Thyroid gland (tissue), 4 donors: ENCODE results near the gene WDR37.
A peak's percentile ranks its signal among the peaks of the same experiment; 100 is the strongest.

Experiments used
- POLR2A ChIP-seq, 2 donors: fragments of 450-650 bp; IDR thresholded peaks; one replicate each; pipeline ENCODE4 v1.6.1; 2017; ENCODE audit warnings: antibody characterized with exemption in 2 of 2, mild to moderate bottlenecking in 2 of 2, moderate library complexity in 1 of 2
- TF ChIP-seq, protein P1 (sequence below), 6 experiments: fragments of 200-600 bp in 3 of 6; fragments of 450-650 bp in 3 of 6; sonication (generic) in 3 of 6; IDR thresholded peaks; one replicate each; pipeline ENCODE4 v1.5.1; 2016 to 2019; ENCODE audit warnings: antibody characterized with exemption in 6 of 6, mild to moderate bottlenecking in 2 of 6, inconsistent platforms in 1 of 6, moderate library complexity in 1 of 6

DNA sequence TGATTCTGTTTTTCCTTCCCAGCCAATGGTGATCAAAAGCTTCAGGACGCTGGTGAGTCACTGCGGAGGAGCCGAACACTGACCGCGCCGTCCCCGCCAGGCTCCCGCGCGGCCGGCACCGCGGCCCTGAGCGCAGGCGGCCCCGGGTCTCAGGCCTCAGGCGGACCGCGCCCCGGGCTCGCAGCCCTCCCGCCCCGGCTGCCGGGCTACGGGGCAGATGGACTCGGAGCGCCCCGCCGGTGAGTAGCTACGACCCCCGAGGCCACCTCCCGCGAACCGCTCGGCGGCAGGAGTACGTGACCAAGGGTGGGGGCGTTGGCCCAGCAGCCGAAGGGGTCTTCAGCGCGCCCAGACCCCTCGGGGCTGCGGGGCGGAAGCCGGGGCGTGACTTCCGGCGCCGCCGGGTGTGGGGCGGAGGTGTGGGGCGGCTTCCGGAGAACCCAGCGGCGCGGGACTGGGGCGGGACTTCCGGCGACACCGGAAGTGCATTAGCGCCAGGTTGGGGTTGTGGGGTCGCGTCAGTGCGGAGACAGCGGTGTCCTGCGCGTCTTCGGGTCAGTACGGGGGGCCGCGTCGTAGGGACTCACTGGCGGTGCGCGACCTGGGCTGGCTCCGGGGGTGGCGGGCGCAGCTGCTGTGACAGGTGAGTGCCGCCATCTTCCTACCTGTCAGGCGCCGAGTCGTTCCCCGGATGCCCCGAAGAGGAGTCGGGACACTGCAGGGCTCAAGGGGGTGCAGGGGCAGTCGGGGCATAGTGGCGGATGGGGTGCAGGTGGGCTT lies at the start of gene WDR37:
- TF ChIP-seq, protein P1, sequence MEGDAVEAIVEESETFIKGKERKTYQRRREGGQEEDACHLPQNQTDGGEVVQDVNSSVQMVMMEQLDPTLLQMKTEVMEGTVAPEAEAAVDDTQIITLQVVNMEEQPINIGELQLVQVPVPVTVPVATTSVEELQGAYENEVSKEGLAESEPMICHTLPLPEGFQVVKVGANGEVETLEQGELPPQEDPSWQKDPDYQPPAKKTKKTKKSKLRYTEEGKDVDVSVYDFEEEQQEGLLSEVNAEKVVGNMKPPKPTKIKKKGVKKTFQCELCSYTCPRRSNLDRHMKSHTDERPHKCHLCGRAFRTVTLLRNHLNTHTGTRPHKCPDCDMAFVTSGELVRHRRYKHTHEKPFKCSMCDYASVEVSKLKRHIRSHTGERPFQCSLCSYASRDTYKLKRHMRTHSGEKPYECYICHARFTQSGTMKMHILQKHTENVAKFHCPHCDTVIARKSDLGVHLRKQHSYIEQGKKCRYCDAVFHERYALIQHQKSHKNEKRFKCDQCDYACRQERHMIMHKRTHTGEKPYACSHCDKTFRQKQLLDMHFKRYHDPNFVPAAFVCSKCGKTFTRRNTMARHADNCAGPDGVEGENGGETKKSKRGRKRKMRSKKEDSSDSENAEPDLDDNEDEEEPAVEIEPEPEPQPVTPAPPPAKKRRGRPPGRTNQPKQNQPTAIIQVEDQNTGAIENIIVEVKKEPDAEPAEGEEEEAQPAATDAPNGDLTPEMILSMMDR (IDR thresholded peaks at IDR 0.05): no peak
- TF ChIP-seq POLR2A (IDR thresholded peaks at IDR 0.05): peak; percentile 6 to 75
